Type B pancreatic cell (in vitro differentiated cells): ENCODE measurements around the gene LEFTY2. TPM values are rescaled to one million over a fixed set of nuclear protein-coding genes. Genes with fewer than 3 reads are reported as not detected.

Experiments
- DNase-seq: peaks from one replicate; pipeline ENCODE4 v3.0.0; 2021; ENCODE audit warnings: mixed read lengths; ENCODE audit not compliant: unreplicated experiment; ENCODE audit errors: extremely low spot score
- H3K27ac Mint-ChIP-seq: 2 replicates; pipeline ENCODE4 v1.8.0; 2021; ENCODE audit warnings: mild to moderate bottlenecking, mixed read lengths
- H3K27me3 Mint-ChIP-seq: 2 replicates; pipeline ENCODE4 v1.8.0; 2021; ENCODE audit warnings: mixed read lengths
- H3K36me3 Mint-ChIP-seq: 2 replicates; pipeline ENCODE4 v1.8.0; 2021; ENCODE audit warnings: mixed read lengths
- H3K4me1 Mint-ChIP-seq: one replicate; pipeline ENCODE4 v1.8.0; 2021; ENCODE audit warnings: mixed read lengths; ENCODE audit not compliant: unreplicated experiment
- H3K4me3 Mint-ChIP-seq: 2 replicates; pipeline ENCODE4 v1.8.0; 2021; ENCODE audit warnings: mild to moderate bottlenecking, mixed read lengths
- H3K9me3 Mint-ChIP-seq: 2 replicates; pipeline ENCODE4 v1.8.0; 2021; ENCODE audit warnings: mixed read lengths
- total RNA-seq: library from RNA; stranded (reverse); gene quantifications from 2 replicates; pipeline ENCODE4 v1.2.1, GENCODE V29; 2021; ENCODE audit warnings: low replicate concordance
- TF ChIP-seq, protein P1 (sequence below): fragments of 200-600 bp; sonication (generic); conservative IDR thresholded peaks from 2 replicates; pipeline ENCODE4 v1.5.0; 2021; ENCODE audit warnings: antibody characterized with exemption, mild to moderate bottlenecking

Gene LEFTY2
- total RNA-seq, 1 donor from 2014 or later = not detected

DNA sequence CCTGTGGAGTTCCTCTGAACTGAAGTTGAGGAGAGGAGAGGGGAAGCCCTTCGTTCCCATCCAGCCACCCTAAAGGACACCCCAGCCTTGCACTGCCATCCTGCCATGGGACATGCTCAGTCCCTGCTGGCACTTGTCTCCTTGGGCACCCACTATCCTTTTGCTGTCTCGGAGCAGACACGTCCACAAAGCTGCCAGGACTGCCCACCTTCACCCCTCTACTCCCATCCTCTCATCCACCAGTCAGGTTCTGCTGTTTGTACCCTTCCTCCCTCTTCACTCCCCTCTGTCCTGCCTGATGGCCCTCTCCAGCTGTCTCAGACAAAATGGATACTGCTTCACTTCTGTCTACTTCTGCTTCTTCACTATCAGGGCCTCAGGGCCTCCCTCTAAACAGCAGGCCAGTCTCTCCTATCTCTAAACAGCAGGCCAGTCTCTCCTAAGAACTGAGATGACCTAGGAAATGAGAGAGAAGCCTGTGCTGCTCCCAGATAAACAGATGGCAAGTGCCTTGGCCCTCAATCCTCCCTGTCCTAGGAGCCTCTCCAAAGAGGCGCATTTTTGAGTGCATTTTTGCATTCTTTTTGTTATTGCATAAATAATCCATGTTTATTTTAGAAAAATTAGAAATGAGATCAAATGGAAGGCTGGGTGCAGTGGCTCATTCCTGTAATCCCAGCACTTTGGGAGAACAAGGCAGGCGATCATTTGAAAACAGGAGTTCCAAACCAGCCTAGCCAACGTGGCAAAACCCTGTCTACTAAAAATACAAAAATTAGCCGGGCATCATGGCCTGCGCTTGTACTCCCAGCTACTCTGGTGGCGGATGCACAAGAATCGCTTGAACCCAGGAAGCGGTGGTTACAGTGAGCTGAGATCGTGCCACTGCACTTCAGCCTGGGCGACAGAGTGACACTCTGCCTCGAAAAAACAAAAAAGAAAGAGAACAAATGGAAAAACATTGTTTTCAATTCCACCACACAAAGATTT lies 12.5 kb downstream of the LEFTY2 start:
- Mint-ChIP-seq H3K27ac (no peak overlapping the region), H3K4me3 (no peak overlapping the region), H3K9me3 (no peaks in the 10 kb centered on the region), H3K27me3 (no peaks in the 10 kb centered on the region), H3K36me3 (no peaks in the 10 kb centered on the region), H3K4me1 (no peaks in the 10 kb centered on the region)
- TF ChIP-seq, protein P1, sequence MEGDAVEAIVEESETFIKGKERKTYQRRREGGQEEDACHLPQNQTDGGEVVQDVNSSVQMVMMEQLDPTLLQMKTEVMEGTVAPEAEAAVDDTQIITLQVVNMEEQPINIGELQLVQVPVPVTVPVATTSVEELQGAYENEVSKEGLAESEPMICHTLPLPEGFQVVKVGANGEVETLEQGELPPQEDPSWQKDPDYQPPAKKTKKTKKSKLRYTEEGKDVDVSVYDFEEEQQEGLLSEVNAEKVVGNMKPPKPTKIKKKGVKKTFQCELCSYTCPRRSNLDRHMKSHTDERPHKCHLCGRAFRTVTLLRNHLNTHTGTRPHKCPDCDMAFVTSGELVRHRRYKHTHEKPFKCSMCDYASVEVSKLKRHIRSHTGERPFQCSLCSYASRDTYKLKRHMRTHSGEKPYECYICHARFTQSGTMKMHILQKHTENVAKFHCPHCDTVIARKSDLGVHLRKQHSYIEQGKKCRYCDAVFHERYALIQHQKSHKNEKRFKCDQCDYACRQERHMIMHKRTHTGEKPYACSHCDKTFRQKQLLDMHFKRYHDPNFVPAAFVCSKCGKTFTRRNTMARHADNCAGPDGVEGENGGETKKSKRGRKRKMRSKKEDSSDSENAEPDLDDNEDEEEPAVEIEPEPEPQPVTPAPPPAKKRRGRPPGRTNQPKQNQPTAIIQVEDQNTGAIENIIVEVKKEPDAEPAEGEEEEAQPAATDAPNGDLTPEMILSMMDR = no peak
- DNase-seq = no peak

DNA sequence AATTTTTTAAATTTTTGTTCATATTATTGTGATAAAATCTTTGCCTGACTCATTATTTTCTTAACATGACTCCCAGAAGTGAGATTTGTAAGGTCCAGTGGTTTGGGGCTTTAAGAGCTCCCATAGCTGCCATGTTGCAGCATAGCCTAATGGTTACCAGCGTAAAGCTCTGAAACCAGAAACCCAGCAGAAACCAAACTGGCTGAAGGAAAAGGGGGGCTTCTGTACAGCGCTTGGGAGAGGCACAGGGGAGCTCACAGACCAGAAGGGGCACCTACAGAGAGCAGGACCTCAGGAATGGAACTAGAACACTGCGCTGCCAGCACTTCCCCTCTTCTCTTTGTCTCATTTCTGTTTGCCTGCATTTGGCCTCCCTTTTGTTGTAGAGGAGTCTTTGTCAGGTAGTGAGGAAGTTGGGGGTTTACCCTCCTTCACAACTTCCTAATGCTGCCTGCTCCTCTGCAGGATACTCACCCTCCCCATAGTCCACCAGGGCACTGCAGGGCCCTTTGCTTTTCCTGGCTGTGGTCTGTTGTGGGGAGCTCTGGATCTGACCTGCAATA lies 14.4 kb downstream of the LEFTY2 start:
- DNase-seq = no peak
- peaks cover 3% of the 10 kb centered on the region for H3K36me3 Mint-ChIP-seq
- no peak overlapping the region for H3K27ac Mint-ChIP-seq

DNA sequence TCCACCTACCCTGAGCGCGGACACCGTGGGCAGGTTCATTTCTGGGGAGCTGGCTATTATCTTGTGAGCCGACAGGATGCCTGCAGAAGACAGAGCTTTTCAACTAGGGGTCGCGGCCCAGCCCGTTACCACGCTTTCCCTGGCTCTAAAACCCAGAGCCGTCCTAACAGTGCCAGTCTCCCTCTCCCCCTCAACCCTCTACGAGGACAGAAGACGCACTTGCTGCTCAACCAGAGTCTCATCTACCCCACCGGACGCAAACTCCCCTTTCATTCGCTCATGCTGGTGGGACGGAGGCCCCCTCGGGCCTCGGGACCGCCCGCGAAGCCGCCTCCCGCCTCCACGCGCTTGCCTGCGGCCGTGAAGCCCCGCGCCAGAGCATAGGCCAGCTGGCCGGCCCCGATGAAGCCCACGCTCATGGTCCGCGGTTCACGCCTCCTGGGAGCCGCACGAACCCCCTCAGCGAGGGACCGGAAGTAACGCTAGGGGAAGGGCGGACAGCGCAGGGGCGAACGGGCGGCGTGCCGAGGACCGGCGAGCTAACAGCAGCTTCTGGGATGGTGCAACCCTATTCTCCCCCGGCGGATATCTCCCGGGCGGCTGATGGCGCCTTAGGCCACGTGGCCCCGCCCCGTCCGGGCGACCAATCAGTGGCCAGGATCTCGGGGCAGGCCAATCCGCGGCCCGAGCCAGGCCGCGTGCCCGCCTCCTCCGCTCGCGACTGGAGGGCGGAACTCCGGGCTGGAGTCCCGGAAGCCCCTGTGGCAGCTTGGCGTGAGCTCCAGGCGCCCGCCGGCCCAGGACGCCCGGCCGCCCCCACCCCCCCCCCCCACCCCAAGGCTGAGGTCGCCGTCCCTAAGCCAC lies 17.1 kb downstream of the LEFTY2 start, which contains the start of gene PYCR2:
PYCR2 (minus strand) TSS at position 559 of the 864 bp plus-strand sequence; CDS start at position 419, 140 bp downstream.
- DNase-seq = peak; percentile 96
- Mint-ChIP-seq H3K27ac (peak within 1 kb of the TSS; percentile 85), H3K9me3 (no peaks in the 10 kb centered on the region), H3K36me3 (peaks cover 3% of the 10 kb centered on the region), H3K4me1 (peaks cover 5% of the 10 kb centered on the region), H3K27me3 (no peaks in the 10 kb centered on the region), H3K4me3 (peak within 1 kb of the TSS; percentile 95)
- TF ChIP-seq, protein P1 = peak; percentile 17

More for the DNA sequence above, 14.4 kb downstream of the LEFTY2 start:
- Mint-ChIP-seq H3K9me3 (no peaks in the 10 kb centered on the region), H3K27me3 (no peaks in the 10 kb centered on the region), H3K4me3 (no peak overlapping the region), H3K4me1 (peaks cover 5% of the 10 kb centered on the region)
- TF ChIP-seq, protein P1 = no peak

DNA sequence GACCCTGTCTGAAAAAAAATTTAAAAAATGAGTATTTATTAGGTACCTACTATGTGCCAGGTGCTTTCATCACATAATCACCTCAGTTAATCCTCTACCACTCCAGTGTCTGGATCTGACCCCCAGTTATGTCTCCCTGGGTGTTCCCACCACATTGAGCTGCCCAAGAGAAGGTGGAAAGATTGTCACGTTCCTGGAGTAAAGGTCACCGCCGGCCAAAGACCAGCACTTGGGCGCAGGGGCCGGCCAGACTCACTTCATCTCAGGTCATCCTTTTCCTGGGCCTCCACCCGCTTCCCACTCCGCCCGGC lies 17.7 kb downstream of the LEFTY2 start:
- peak overlapping the region; percentile 95 for H3K4me3 Mint-ChIP-seq
- peak overlapping the region; percentile 85 for H3K27ac Mint-ChIP-seq
- H3K4me1 Mint-ChIP-seq = peaks cover 5% of the 10 kb centered on the region

More for the DNA sequence above, 17.7 kb downstream of the LEFTY2 start:
- Mint-ChIP-seq H3K9me3 (no peaks in the 10 kb centered on the region), H3K27me3 (no peaks in the 10 kb centered on the region), H3K36me3 (peaks cover 3% of the 10 kb centered on the region)
- TF ChIP-seq, protein P1 = no peak
- no peak for DNase-seq
